Astrocyte of the spinal cord (primary cell): ENCODE measurements around the gene LY86.
"Not testable (repeated sequence)": the region's sequence is repeated elsewhere in the genome, so short reads cannot be mapped to it uniquely, and the experiment has no call there.

Source experiments
- DNase-seq: peaks from one replicate; pipeline ENCODE4 v3.0.0; 2011; ENCODE audit warnings: low read depth, low spot score
- H3K4me3 ChIP-seq: 2 replicates; pipeline ENCODE4 v1.5.1; 2011; ENCODE audit warnings: low read depth, mild to moderate bottlenecking, low read length, moderate library complexity
- CTCF ChIP-seq: IDR thresholded peaks from 2 replicates; pipeline ENCODE4 v1.5.1; 2012; ENCODE audit warnings: low read depth, mild to moderate bottlenecking, low read length, inconsistent platforms
- in situ Hi-C: cut with HindIII; loops from 2 replicates; pipeline ENCODE4 v1.10.0; 2017; ENCODE audit warnings: low sequenced_read_pairs

The LY86 gene

GRCh38 chr6:6600875-6601274 is 12.4 kb downstream of the LY86 start:
- H3K4me3 ChIP-seq: no peak overlapping the region
- TF ChIP-seq CTCF: no peak
- in situ Hi-C loops: no loop called here
- DNase-seq: no peak

- TF ChIP-seq CTCF: no peak
- in situ Hi-C loops: no loop called here
- H3K4me3 ChIP-seq: no peak overlapping the region
- DNase-seq: no peak
These were observed 13.7 kb downstream of the LY86 start for GRCh38 chr6:6602262-6602661.

GRCh38 chr6:6603317-6603716 is 14.8 kb downstream of the LY86 start:
- no peak overlapping the region for H3K4me3 ChIP-seq
- in situ Hi-C loops: no loop called here
- DNase-seq: no peak
- no peak for TF ChIP-seq CTCF

GRCh38 chr6:6604015-6604414 is 15.5 kb downstream of the LY86 start:
- DNase-seq: no peak
- no peak overlapping the region for H3K4me3 ChIP-seq
- TF ChIP-seq CTCF: no peak
- in situ Hi-C loops: no loop called here

- TF ChIP-seq CTCF: no peak
- in situ Hi-C loops: no loop called here
These were observed 16.0 kb downstream of the LY86 start for GRCh38 chr6:6604566-6604965.

GRCh38 chr6:6605873-6606272 is 17.4 kb downstream of the LY86 start:
- H3K4me3 ChIP-seq: no peak overlapping the region
- no peak for TF ChIP-seq CTCF
- DNase-seq: no peak
- in situ Hi-C loops: no loop called here

More at GRCh38 chr6:6604566-6604965, 16.0 kb downstream of the LY86 start:
- DNase-seq: no peak
- no peak overlapping the region for H3K4me3 ChIP-seq

- DNase-seq, H3K4me3 ChIP-seq, in situ Hi-C loops: not testable (repeated sequence)
These were observed 18.0 kb downstream of the LY86 start for GRCh38 chr6:6606391-6607030.
